Tibial nerve (tissue), 4 donors: ENCODE data around the gene TLR2.

Experiments used
- EP300 ChIP-seq, 2 donors: sonication (generic); formaldehyde crosslinking; IDR thresholded peaks; one replicate each; pipeline ENCODE4 v1.6.1; 2017; ENCODE audit warnings: antibody characterized with exemption in 2 of 2, mild to moderate bottlenecking in 1 of 2
- POLR2A ChIP-seq, 2 donors: fragments of 450-650 bp; IDR thresholded peaks; one replicate each; pipeline ENCODE4 v1.6.1; 2017; ENCODE audit warnings: antibody characterized with exemption in 2 of 2, mild to moderate bottlenecking in 2 of 2, moderate library complexity in 2 of 2
- TF ChIP-seq, protein P1 (sequence below), 5 experiments: fragments of 200-600 bp in 3 of 5; fragments of 450-650 bp in 2 of 5; sonication (generic) in 3 of 5; IDR thresholded peaks; one replicate each; pipeline ENCODE4 v1.5.1; 2016 to 2019; ENCODE audit warnings: antibody characterized with exemption in 5 of 5, mild to moderate bottlenecking in 3 of 5, moderate library complexity in 2 of 5

DNA sequence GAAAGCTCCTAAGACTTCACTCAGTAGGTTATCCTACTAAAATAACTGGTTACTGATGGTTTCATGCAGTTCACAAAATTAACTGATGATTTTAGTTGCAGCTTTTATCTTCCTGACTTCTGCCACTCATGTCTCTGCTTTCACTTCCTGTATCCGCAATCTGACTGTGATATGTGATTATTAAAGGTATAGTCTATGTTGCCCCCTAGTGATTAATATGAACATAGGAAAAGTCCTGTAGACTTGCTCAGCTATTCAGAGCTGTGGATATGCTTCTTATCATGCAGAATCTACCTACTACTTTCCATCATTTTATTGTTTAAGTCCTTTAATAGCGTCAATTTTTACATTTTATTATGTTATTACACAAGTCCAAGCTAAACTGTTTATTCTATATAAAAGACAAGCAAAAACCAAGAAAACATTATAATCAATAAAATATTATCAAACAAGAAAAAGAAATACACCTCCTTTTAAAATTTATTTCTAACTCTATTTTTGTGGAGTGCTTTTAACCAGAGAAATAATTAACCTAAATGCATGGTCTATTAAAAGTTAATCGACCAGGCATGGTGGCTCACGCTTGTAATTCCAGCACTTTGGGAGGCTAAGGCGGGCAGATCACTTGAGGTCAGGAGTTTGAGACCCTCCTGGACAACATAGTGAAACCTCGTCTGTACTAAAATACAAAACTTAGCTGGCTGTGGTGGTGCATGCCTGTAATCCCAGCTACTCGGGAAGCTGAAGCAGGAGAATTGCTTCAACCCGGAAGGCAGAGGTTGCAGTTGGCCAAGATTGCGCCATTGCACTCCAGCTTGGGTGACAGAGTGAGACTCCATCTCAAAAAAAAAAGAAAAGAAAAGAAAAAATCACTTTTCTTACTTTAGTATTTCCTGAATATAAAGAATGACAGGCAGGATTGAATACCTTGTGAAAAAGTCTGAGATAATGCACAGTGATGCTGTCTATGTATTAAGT, 40.4 kb upstream of the TLR2 start:
- TF ChIP-seq POLR2A (IDR thresholded peaks at IDR 0.05) (no peak), EP300 (IDR thresholded peaks at IDR 0.05) (no peak)
- TF ChIP-seq, protein P1, sequence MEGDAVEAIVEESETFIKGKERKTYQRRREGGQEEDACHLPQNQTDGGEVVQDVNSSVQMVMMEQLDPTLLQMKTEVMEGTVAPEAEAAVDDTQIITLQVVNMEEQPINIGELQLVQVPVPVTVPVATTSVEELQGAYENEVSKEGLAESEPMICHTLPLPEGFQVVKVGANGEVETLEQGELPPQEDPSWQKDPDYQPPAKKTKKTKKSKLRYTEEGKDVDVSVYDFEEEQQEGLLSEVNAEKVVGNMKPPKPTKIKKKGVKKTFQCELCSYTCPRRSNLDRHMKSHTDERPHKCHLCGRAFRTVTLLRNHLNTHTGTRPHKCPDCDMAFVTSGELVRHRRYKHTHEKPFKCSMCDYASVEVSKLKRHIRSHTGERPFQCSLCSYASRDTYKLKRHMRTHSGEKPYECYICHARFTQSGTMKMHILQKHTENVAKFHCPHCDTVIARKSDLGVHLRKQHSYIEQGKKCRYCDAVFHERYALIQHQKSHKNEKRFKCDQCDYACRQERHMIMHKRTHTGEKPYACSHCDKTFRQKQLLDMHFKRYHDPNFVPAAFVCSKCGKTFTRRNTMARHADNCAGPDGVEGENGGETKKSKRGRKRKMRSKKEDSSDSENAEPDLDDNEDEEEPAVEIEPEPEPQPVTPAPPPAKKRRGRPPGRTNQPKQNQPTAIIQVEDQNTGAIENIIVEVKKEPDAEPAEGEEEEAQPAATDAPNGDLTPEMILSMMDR (IDR thresholded peaks at IDR 0.05) = peak in 4 of 5 experiments; percentile 18 to 44 (median 26)
